D341Med (cell line): Measurements from ENCODE around the gene ZBTB16.

Experiments used
- DNase-seq: peaks from one replicate; pipeline ENCODE4 v3.0.0; 2012; ENCODE audit warnings: low spot score

The ZBTB16 gene

DNA sequence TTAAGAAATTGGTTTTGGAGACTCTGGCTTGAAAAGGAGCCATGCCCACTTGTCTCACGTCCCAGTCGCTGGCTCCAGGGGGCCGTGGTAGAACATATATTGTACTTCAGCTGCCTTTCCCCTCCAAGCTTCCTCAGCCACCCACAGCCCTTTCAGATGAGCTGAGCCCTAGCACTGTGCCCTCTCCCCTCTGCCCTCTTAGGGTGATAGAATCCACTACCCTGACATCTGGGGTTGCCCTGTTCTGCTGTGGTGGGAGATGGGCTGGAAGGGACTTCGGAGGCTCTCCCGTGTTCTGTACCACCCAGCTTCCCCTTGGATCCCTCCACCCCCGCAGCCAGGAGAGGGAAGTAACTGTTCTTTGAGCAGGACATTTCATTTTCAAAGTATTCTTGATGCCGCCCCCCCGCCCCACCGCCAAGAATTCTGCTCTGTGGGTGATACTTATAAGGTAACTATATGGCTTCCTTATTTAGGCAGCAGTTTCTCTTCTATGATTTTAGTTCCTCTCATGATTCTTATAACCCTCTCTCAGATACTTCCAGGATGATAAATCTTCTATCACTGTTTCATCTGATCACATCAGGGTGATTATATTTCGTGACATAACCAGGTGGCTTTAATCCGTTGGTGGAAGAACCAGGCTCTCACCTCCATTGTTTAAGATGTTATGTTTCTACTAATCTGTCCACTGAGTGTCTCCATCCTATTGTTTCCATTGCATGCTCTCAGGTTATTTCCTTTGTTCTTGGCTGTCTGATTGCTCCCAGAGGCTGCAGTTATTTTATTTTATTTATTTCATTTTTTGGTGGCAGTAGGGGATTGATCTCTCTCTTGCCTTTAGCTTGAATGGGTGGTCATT, 24.1 kb downstream of the ZBTB16 start:
- no peak for DNase-seq

- no peak for DNase-seq
Measured at GRCh38 chr11:114084414-114084813, 24.9 kb downstream of the ZBTB16 start.

DNA sequence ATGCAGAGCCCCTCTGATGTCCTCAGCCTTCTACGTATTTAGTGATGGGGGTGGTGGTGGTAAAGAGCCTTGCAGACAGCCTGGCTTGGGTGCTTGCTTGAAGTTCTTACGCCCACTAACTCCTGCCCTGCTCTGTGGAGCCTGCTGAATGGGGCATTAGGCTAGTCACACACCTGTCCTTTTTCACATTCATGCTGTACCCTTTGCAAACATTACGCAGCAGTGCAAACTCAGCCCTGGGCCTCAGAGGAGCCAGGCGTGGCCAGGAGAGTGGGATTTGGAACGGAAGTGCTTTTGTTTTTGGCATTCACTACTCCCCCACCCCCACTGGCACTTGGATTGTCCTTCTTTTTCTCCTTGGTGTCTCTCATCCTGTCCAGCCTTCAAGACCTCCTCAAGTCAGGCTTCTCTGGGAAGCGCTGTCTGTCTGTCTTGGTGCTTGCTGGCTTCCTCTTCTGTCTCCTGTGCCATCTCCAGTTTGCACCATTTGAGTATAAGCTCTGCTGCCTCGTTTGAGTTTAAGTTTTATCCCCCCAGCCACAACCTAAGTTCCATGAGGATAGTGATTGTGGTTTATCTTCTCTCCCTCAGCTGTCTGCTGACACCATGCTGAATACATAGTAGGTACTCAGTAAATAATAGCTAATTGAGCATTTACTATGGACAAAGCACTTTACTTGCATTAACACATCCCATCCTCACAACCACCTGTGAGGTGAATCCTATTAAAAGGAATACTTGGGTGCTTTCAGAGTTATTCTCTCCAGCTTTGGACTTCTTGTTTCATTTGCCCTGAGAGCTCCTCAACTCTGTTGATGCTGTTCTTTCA, 26.7 kb downstream of the ZBTB16 start:
- DNase-seq: no peak

DNA sequence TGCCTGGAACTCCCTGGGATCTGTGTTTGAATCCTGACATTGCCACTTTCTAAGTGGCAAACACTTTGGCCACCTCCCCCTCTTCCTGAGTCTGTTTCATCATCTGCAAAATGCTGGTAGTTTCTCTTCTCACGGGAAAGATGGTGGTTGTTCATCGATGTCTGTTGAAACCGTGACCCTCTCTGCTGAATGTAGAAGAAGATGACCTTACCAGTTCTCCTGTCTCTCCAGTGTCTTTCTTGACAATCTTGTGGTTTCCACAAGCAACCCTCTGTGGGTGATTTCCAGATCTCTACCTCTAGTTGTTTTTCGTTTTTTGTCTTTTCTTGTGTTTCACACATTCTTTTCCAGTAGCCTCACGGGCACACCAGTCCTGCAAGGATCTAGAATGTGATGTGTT, 27.5 kb downstream of the ZBTB16 start:
- no peak for DNase-seq

DNA sequence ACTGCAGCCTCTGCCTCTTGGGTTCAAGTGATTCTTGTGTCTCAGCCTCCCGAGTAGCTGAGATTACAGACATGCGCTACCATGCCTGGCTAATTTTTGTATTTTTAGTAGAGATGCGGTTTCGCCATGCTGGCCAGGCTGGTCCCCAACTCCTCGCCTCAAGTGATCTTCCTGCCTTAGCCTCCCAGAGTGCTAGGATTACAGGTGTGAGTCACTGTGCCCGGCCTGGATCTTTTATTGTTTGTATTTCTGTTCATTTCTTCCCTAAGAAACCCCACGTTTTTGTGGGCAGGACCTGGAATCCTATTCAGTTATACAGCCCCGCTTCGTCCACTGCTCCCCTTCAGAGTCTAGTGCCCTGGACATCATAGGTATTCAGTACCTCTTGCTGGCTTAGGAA, 28.7 kb downstream of the ZBTB16 start:
- DNase-seq: no peak

DNA sequence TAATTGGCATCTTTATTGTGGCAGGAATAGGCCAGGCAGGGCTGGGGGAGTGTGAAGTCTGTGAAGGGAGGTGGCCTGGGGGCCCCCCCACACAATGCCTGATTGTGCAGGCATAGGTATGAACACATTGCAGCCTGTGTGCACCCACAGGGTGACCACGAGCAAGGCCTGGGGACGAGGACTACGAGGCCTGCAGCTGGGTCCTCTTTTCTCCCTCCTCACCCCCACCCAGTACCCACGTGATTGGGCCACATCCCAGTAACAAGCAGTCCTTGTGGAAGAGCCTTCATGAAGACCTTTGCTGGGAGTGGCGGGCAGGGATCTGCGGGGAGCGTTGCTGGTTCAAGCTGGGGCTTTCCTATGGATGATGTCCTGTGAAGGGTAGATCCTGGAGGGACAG, 29.3 kb downstream of the ZBTB16 start:
- no peak for DNase-seq

DNA sequence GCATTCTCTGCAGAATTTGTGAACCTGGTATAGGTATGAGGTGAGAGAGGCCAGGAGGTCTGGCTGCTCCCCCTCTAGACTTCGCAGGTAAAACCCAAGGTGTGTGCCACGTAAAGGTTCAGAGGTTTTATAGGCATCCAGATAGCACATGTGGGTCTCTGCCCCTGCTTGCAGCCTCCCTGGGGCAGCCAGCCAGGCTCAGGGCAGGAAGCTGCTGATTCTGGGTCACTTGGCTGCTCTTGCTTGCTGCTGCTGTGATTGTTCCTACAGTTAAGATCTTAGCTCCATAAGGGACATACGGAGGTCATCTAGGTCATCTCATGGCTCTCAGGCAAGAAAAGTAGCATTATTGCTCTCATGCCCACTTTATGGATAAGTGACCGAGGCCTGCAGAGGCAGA, 30.2 kb downstream of the ZBTB16 start:
- no peak for DNase-seq

- no peak for DNase-seq
Measured at GRCh38 chr11:114090225-114090910, 30.9 kb downstream of the ZBTB16 start.

- no peak for DNase-seq
Measured at GRCh38 chr11:114090976-114091375, 31.5 kb downstream of the ZBTB16 start.

DNA sequence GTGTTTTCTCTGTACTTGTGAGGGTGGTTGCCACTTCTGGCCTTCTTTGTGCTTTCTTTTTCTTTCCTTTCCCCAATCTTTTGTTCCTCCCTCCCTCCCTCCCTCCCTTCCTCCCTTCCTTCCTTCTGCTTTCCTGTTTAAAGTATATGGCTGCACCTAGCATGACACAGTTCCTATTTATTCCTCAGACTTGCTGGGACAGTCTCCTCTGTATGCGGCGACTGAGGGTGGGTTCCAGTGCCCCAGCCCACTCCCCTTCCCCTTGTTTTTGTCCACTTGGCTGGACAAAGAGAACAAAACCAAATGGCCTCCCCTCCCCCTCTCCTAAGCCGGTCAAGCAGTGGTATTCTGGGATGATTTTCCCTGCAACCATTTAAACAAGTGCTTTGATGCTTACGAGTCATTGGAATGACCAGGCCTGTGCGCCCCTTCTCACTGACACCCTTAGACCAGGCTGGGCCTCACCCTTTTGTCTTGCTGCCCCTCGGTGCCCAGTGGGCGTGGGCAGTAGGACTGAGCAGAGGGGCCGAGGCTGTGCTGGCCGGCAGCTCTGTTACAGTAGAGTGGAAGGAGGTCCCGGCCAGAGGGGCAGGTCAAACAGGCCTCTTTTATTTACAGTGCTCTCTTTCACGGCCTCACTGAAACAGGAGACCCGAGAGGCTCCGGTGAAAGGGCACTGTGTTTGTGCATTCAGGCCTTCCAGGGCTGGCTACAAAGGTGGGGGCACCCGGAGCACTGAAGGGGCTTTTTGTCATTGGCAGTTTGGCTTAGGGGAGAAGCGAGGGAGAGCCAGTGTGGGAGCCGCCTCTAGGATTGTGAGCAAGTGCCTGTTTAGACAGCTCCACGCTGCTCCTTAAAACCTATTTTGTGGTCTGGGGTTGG, 32.2 kb downstream of the ZBTB16 start:
- no peak for DNase-seq

DNA sequence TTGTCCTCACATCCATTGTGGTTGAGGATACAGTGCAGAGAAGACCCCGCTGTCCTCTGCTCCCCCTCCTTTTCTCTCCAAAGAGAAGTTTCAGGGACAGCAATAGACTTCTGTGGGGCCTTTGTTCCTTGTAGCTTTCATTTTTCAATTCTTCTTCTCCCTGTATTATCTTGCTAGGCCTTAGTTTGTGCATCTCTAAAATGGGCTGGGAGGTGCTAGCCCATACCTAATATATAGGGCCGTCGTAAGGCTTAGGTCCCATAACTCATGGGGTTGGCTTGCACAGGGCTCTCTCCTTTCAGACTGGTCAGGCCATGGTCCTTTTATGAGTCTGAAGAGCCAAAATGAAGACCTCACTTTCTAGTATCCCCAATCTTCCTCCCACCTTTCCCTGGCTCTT, 33.0 kb downstream of the ZBTB16 start:
- DNase-seq: no peak

DNA sequence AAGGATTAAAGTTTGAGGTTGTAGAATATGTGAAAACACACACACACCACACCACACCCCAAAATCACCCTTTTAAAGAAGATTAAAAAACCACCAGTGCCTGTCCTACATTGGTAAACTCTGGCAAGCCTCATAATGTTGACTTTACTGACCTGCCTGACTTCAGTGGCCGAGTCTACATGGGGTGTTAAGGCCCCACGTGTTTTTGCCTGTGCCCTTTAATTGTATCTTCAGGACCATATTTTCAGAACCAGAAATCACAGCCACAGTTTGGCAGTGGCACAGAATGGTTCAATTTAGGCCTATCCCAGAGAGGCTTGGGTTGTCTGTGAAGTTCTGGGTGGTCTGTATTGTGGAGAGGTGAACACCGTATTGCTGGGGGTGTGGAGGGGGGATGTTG, 33.4 kb downstream of the ZBTB16 start:
- no peak for DNase-seq

- no peak for DNase-seq
Measured at GRCh38 chr11:114094516-114094915, 35.0 kb downstream of the ZBTB16 start.

DNA sequence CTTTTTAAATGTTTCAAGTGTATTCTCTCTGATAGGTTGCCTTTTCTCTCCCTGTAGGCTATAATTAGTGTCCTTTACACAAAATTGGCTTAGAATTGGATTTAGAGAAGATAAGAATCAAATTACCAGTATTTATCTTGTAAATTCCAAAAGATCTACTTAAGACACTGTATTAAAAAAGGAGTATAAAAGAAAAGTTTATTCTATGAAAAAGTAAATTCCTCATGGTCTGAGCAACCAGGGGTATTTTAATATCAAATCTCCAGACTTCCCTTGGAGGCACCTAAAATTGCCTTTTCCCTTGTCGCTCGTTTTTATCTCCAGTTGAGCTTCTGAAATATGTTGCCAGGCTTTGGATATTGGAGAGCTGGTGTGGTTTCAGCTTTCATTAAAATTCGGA, 36.4 kb downstream of the ZBTB16 start:
- DNase-seq: no peak

DNA sequence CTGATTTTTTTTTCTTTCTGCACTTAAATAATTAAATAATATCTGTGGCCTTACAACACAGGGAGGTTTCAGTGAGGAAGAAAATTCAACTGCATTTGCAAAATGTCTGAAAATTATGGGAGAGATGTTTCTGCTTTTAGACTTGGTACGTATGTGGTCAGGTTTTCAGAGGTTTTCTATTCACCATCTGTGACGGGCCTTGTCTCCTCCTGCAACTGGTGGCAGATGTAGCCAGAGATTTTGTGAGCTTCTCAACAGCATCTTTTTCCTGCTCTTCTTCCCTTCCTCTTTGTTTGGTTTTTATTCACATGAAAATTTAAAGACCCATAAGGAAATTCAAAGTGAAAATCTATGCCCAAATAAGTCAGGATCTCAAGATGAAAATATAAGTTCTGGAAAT, 38.3 kb downstream of the ZBTB16 start:
- DNase-seq: no peak

DNA sequence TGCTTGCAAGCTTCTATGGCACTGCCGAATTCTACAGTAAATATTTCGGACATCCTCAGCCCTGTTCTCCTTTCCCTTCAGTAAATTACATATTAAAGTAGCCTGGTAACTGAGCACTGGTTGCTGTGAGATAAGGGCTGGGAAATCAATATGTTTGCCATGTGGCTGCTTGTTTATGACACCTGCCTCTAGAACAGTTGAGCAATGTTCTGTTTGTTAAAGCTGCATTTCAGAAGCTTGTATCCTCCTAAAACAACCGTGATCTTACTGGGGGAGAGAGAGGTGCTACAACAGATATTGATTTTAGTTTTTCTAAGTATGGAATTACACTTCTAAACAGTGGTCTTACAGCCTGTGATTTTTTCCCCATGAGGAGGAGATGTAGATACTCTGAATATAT, 39.4 kb downstream of the ZBTB16 start:
- DNase-seq: no peak

GRCh38 chr11:114099392-114100178, 40.1 kb downstream of the ZBTB16 start:
- no peak for DNase-seq

DNA sequence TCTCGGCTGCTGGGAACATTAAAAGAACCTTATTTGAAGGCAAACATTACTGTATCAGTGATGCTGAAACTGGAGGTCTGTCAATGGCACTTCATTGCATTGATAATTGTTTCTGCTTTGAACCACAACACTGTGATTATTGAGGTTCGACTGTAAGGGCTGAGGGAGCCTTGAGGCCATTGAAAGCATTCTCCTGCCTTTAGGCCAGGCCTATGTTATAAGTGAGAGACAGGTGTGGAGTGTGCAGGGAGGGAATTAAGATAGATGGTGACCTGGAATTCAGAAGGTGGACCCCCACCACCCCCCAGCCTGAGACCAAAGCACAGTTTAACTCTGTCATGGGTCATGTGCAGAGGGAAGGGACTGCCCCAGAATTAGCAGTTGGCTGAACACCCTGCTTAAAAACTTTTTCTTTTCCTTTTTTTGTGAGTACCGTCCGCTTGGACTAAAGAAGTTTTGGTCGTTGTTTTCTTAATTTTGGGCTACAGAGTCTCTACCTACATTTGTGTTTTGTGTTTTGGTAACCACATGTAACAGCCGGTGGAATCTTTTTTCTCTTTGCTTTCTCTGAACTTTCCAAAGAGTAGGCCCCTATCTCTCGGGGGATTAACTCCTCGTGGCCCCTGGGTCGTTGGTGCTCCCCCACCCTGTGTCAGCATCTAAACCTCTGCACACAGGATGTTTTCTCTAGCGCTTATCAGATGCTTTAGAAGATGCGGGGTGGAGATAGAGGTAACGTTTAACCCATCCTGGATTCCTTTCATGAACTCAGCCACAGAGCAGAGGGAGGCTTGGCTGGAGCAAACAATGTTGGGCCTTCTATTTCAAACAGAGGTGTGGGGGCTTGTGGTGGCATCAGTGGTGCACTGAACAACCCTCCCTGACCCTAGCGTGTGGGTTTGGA, 43.7 kb downstream of the ZBTB16 start:
- DNase-seq: no peak

- DNase-seq: no peak
Measured at GRCh38 chr11:114105611-114106010, 46.1 kb downstream of the ZBTB16 start.

- no peak for DNase-seq
Measured at GRCh38 chr11:114106047-114106446, 46.5 kb downstream of the ZBTB16 start.
